ENCODE data around the gene PLPP4. TPM values are rescaled to one million over a fixed set of nuclear protein-coding genes. Genes with fewer than 3 reads are reported as not detected.

PLPP4 gene
- 3.5 TPM in 1 of 2 replicates, not detected in the other for total RNA-seq (2014; rRNA removed; shearing (Covaris generic))

DNA sequence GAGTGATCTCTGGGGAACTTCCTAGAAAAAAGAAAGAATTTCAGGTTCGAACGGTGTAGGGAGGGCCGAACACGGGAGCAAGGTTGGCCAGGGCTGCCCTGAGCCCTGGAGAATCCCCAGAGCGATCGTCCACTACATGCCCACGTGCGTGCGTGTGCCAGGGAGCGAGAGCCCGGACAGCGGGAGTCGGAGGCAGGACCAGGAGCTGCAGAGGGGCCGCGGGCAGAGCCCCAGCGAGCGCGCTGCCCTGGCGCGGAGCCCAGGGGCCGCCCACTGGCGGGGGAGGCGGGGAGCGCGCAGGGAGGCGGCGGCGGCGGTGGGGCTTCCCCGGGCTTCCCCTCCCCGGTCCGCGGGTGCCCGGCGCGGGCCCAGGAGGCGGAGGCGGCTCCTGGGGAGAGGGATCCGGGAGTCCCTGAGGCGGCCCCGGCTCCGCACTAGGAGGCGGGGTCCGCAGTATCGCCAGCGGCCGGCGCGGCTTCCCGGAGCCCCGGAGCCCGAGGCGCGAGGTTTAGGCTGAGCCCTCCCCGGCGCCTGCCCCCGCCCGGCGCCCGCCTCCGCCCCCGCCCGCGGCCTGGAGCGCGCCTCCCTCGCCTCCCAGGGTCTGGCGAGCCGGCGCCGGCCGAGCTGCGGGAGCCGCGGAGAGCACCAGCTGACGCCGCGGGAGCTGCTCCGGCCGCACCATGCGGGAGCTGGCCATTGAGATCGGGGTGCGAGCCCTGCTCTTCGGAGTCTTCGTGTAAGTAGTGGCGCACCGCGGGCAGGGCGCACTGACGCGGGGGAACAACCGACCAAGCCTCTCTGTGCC lies at the start of gene PLPP4:
Gene PLPP4, plus strand, starts transcription at position 602 of the 805 bp plus-strand sequence. Its CDS starts 79 bp downstream, at position 681.
- H3K27me3 ChIP-seq (ENCODE audit: control insufficient read depth, insufficient read depth, low read length) = peaks cover 38% of the 10 kb centered on the region
- H3K36me3 ChIP-seq (replicated peaks; ENCODE audit: control insufficient read depth, insufficient read depth, low read length) = no peaks in the 10 kb centered on the region
- H3K4me3 ChIP-seq (ENCODE audit: insufficient read depth, low read depth, low read length) = peak within 1 kb of the TSS; percentile 52
- DNase-seq = peak; percentile 89

DNA sequence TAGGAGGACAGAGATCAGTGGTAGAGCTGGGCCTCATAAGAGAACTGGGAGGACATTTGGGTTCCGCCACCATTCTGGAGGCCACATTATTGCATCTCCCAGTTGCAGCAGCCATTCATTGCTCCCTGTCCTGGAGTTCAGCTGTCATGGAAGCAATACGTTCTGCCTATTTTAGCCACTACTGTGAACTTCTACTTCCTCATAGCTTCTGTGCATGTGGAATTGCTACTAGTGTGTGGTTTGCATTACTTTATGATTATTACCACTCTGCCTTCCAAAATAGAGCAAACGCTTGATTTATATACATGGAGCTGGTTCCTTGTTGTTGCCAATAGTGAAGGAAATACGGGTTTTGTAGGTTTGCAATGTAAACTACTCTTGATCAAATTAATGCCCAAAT lies 47.2 kb upstream of the PLPP4 start:
- H3K27me3 ChIP-seq (ENCODE audit: control insufficient read depth, insufficient read depth, low read length) = no peaks in the 10 kb centered on the region
- H3K4me3 ChIP-seq (ENCODE audit: insufficient read depth, low read depth, low read length) = no peak overlapping the region
- no peak for DNase-seq
- H3K36me3 ChIP-seq (replicated peaks; ENCODE audit: control insufficient read depth, insufficient read depth, low read length) = no peaks in the 10 kb centered on the region

DNA sequence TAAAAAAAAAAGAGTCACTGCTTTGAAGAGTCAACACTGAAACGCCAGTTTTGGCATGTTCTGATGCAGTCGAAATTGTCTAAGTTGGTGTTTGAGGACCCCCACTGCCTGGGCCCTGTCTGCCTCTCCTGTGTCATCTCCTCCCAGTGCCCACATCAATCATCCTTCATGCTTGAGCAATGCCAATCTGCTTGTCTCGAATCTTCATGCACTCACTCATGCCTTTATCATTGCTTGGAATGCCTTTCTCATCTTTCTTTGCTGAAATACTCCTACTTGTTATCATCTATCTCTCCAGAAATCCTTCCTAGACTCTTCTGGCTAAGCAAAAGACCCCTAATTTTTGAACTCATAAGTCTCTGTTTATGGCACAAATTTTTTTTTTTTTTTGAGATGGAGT lies 42.1 kb upstream of the PLPP4 start:
- no peak overlapping the region for H3K4me3 ChIP-seq (ENCODE audit: insufficient read depth, low read depth, low read length)
- no peaks in the 10 kb centered on the region for H3K27me3 ChIP-seq (ENCODE audit: control insufficient read depth, insufficient read depth, low read length)
- H3K36me3 ChIP-seq (replicated peaks; ENCODE audit: control insufficient read depth, insufficient read depth, low read length) = no peaks in the 10 kb centered on the region
- DNase-seq = no peak

DNA sequence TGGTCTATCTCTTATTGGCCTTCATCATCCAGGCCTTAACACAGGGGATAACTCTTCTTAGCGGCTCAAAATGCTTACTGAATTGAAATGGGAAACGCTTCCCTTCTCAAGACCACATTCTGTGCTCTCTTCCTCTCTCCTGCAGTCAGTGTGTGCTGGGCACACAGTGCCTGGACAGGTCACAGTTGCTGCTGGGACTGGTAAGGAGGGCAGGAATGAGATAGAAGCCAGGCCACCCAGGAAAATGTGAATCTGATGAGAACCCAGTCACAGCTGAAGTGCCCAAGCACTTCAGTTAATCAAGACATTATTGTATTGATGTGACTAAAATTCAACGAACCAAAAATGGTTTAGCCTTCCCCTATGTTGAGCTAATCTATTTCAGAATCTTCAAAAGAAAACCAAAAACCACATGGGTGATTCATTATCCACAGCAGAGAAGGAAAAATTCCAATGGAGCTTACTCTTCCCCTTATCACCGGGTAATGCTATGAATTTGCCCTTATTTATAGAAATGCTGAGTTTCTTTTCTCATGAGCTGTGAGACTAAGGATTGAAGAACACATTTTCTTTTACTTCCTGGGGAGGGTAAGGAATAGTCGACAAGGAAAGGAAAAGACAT lies 41.2 kb upstream of the PLPP4 start:
- Histone ChIP-seq H3K27me3 (ENCODE audit: control insufficient read depth, insufficient read depth, low read length) (no peaks in the 10 kb centered on the region), H3K4me3 (ENCODE audit: insufficient read depth, low read depth, low read length) (no peak overlapping the region), H3K36me3 (replicated peaks; ENCODE audit: control insufficient read depth, insufficient read depth, low read length) (no peaks in the 10 kb centered on the region)
- DNase-seq = no peak

DNA sequence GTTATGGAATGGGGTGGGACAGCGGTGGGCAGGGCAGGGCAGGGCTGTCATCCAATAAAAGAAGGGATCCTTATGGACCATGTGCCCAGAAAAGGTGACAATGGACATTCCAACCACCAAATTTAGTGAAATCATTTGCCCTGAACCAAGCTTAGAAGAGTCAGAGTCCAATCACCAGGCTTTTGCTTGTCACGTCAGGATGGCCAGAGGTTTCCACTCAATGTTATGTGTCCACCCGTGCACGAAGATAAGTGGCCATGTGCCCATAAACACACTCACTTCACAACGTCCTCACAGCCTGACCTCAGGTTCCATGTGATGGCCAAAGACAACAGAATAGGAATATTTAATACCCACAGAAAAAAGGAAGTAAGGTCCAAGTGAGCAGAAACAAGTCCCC lies 36.6 kb upstream of the PLPP4 start:
- no peaks in the 10 kb centered on the region for H3K36me3 ChIP-seq (replicated peaks; ENCODE audit: control insufficient read depth, insufficient read depth, low read length)
- no peaks in the 10 kb centered on the region for H3K27me3 ChIP-seq (ENCODE audit: control insufficient read depth, insufficient read depth, low read length)
- no peak for DNase-seq
- H3K4me3 ChIP-seq (ENCODE audit: insufficient read depth, low read depth, low read length) = no peak overlapping the region

DNA sequence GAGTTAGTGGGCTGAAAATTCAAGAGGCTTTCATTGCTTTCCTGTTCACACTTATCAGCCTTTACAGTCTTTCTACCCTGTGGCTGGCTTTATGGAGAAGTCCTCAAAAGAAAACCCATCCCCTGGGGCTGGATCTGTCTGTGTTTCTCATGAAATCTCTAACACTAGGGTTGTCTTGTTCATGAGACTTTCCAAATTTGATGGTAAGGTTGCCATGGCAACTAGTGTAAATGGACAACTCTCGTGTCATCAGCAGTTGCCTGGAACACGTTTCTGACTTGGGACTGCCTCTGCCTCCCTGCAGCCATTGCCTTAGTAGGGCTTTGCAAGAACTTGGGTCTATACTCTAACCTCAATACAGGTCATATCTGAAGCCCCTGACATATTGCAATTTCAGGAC lies 35.8 kb upstream of the PLPP4 start:
- H3K27me3 ChIP-seq (ENCODE audit: control insufficient read depth, insufficient read depth, low read length) = no peaks in the 10 kb centered on the region
- H3K36me3 ChIP-seq (replicated peaks; ENCODE audit: control insufficient read depth, insufficient read depth, low read length) = no peaks in the 10 kb centered on the region
- no peak overlapping the region for H3K4me3 ChIP-seq (ENCODE audit: insufficient read depth, low read depth, low read length)
- no peak for DNase-seq

DNA sequence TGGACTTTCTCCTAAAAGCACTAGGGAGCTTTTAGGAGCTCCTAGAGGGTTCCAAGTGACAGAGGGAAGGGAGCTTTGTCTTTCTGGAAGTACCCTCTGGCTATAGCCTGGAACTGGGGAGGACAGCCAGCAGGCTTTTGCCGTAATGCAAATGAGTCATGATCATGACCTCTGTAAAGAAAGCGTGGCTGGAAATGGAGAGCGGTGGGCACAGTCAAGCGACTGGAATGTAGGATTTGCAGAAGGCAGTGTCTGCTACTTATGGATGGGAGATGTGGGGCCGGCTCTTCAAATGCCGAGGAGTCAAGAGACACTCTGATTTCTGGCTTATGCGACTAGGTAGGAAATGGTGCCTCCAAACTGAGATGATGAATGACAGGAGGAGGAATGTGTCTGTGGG lies 34.6 kb upstream of the PLPP4 start:
- no peak for DNase-seq
- no peak overlapping the region for H3K4me3 ChIP-seq (ENCODE audit: insufficient read depth, low read depth, low read length)
- no peaks in the 10 kb centered on the region for H3K27me3 ChIP-seq (ENCODE audit: control insufficient read depth, insufficient read depth, low read length)
- H3K36me3 ChIP-seq (replicated peaks; ENCODE audit: control insufficient read depth, insufficient read depth, low read length) = no peaks in the 10 kb centered on the region

DNA sequence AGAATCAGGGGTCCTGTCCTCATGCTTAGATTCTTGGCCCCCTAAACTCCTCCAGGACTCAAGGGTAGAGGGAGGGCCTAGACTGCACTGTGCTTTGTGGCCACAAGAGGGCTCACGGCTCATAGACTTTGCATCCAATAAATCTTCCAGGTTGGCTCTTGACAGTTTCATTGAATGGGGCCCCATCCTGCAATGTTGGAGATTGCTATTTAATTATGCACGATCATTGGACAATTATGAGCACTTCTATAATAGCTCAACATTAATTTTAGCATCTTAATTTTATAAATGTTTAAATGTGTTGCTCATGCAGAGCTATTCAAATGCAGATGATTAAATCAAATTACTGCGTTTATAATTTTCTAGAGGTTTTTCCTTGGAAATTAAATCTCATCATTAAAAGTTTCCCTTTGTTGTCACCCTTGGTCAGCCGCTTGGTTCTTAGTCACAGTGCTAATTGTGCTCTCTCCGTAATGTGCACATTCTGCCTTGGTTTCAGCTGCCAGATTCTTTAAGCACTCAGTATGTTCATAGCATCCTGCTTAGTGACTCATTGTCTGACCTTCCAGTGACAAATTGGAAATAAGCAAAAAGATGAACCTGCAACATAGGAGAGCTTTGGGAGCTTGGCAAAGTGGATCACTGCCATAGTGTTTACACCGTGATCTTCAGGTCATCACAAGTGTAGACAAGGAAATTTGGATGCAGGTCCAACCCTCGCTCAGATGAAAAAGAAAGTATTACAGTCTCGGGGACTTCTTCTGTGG lies 33.4 kb upstream of the PLPP4 start:
- peak; percentile 65 for DNase-seq
- H3K27me3 ChIP-seq (ENCODE audit: control insufficient read depth, insufficient read depth, low read length) = no peaks in the 10 kb centered on the region
- no peak overlapping the region for H3K4me3 ChIP-seq (ENCODE audit: insufficient read depth, low read depth, low read length)
- H3K36me3 ChIP-seq (replicated peaks; ENCODE audit: control insufficient read depth, insufficient read depth, low read length) = no peaks in the 10 kb centered on the region

DNA sequence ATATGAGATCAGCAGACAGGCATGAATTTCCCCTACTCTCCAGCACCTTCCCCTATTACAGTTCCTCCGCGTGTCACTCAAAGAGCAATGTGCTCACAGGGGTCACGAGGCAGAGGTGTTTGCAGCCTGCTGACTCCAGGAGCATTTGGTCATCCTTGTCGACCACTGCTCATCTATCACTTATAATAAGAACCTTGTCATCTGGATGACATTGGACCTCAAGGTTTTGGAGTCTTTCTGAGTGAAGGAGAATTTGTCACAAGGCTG lies 32.9 kb upstream of the PLPP4 start:
- Histone ChIP-seq H3K27me3 (ENCODE audit: control insufficient read depth, insufficient read depth, low read length) (no peaks in the 10 kb centered on the region), H3K36me3 (replicated peaks; ENCODE audit: control insufficient read depth, insufficient read depth, low read length) (no peaks in the 10 kb centered on the region), H3K4me3 (ENCODE audit: insufficient read depth, low read depth, low read length) (no peak overlapping the region)
- DNase-seq = no peak

DNA sequence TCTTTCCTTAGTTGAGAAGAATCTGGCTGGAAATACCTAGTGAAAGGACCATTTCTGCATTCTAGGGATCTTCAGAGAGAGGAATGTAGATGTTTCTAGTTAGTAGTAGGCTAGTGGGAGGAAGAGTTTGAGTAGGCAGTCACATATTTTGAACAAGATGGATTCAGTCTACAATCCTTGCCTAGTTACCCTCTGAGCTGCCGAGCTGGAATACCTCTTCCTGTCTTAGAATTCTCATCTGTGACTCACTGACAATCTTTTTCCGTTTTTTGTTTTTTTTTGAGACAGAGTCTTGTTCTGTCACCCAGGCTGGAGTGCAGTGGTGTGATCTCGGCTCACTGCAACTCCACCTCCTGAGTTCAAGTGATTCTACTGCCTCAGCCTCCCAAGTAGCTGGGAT lies 30.7 kb upstream of the PLPP4 start:
- no peaks in the 10 kb centered on the region for H3K27me3 ChIP-seq (ENCODE audit: control insufficient read depth, insufficient read depth, low read length)
- no peak for DNase-seq
- no peak overlapping the region for H3K4me3 ChIP-seq (ENCODE audit: insufficient read depth, low read depth, low read length)
- no peaks in the 10 kb centered on the region for H3K36me3 ChIP-seq (replicated peaks; ENCODE audit: control insufficient read depth, insufficient read depth, low read length)

DNA sequence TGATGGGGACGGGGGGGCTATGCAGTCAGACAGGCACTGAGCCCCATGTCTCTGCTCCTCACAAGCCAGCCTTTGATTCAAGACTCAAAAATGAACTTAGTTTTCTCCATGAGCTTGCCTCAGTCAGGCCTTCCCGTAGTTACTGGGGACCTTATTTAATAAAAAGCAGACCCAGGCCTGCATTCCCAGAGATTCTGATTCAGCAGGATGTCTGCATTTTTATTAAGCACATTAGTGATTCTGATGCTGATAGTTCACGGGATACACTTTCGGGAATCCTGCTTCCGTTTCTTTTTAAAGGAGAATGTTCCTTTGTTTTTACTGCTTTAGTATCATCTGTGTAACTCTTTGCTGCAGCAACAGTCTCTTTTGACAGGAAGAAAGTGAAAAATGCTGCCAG lies 28.3 kb upstream of the PLPP4 start:
- Histone ChIP-seq H3K4me3 (ENCODE audit: insufficient read depth, low read depth, low read length) (no peak overlapping the region), H3K36me3 (replicated peaks; ENCODE audit: control insufficient read depth, insufficient read depth, low read length) (no peaks in the 10 kb centered on the region), H3K27me3 (ENCODE audit: control insufficient read depth, insufficient read depth, low read length) (no peaks in the 10 kb centered on the region)
- DNase-seq = no peak

DNA sequence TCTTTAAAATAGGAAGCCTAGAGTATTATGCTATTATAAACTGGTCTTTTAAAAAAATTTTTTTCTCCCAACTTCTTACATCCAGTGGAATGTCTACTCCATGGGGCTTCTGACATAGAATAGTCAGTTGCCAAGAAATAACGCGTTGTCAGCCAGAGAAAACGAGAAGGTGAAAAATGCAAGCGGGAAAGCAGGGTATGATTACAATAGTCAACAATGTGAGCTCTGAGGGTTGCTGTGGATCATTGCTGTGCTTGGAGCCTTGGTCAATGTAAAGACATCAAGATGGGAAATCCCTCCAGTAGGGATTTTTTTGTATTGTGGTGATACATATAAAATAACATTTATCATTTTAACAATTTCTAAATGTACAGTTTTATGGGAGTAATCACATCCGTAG lies 27.6 kb upstream of the PLPP4 start:
- no peaks in the 10 kb centered on the region for H3K27me3 ChIP-seq (ENCODE audit: control insufficient read depth, insufficient read depth, low read length)
- DNase-seq = no peak
- H3K36me3 ChIP-seq (replicated peaks; ENCODE audit: control insufficient read depth, insufficient read depth, low read length) = no peaks in the 10 kb centered on the region
- no peak overlapping the region for H3K4me3 ChIP-seq (ENCODE audit: insufficient read depth, low read depth, low read length)

DNA sequence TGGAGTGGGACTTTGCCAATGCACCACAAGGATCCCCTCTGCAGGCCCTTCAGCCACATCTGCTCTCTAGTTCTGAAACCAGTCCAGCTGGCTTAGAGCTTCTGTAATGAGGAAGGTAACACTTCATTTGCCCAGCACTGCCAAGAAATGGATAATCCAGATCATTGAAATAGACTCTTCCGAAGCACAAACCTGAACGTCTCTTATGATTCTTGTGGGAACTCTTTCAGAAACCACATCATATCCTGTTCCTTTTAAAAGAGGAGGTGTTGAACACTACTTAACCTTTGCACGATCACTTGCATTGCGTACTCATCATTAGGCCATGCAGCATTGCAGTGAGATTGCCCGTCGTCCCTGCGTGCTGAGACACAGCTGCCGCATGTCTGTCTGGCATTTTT lies 25.8 kb upstream of the PLPP4 start:
- DNase-seq = no peak

DNA sequence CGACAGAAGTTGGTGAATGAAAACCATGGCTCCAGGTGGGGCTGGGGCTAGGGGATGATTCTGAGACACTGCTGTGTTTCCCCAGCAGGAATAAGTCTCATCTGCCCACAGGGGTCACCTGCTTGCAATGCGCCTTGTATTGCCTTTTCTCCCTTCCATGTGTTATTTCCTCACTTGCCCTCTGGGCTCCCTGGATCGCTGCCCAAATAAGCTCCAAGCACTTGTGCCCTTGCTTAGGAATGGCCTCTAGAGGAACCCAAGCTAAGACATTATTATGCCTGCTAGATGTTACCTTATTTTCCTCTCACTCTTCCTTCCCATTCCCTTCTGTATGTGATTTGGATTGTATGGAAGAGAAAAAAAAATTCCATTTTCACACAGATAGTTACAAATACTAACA lies 24.8 kb upstream of the PLPP4 start:
- no peak overlapping the region for H3K4me3 ChIP-seq (ENCODE audit: insufficient read depth, low read depth, low read length)
- DNase-seq = no peak
- H3K36me3 ChIP-seq (replicated peaks; ENCODE audit: control insufficient read depth, insufficient read depth, low read length) = no peaks in the 10 kb centered on the region
- no peaks in the 10 kb centered on the region for H3K27me3 ChIP-seq (ENCODE audit: control insufficient read depth, insufficient read depth, low read length)

More for the DNA sequence above, 25.8 kb upstream of the PLPP4 start:
- H3K4me3 ChIP-seq (ENCODE audit: insufficient read depth, low read depth, low read length) = no peak overlapping the region
- no peaks in the 10 kb centered on the region for H3K27me3 ChIP-seq (ENCODE audit: control insufficient read depth, insufficient read depth, low read length)
- no peaks in the 10 kb centered on the region for H3K36me3 ChIP-seq (replicated peaks; ENCODE audit: control insufficient read depth, insufficient read depth, low read length)

DNA sequence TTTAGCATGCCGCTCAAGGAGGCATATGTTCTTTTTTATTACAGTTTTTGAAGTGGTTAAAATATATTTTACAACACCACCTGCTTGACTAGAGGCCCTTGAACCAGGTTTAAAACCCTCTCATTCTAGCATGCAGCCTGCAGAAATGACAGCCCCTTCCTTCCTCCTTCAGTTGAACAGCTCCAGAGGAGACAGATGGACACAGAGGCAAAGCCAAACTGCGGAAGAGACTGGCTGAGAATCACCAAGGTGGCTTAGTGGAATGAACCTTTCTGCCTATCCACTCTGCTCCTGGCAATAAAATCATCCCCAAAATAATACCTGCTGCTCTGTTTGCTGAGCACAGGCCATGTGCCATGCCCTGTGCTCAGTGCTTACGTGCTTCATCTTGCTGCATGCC lies 23.9 kb upstream of the PLPP4 start:
- Histone ChIP-seq H3K36me3 (replicated peaks; ENCODE audit: control insufficient read depth, insufficient read depth, low read length) (no peaks in the 10 kb centered on the region), H3K4me3 (ENCODE audit: insufficient read depth, low read depth, low read length) (no peak overlapping the region), H3K27me3 (ENCODE audit: control insufficient read depth, insufficient read depth, low read length) (no peaks in the 10 kb centered on the region)
- DNase-seq = no peak
